A673 (cell line): Measurements from ENCODE around the gene PACSIN2.
A peak's percentile ranks its signal among the peaks of the same experiment; 100 is the strongest.

Experiments used
- EZH2 ChIP-seq: fragments of 200-600 bp; sonication (generic); IDR thresholded peaks from 2 replicates; pipeline ENCODE4 v1.6.1; 2017; ENCODE audit warnings: borderline replicate concordance, low read depth, mild to moderate bottlenecking, mixed read lengths, antibody characterized with exemption, low read length; ENCODE audit not compliant: poor library complexity, severe bottlenecking
- TF ChIP-seq, protein P1 (sequence below): fragments of 300-800, 200-600 bp; sonication (generic); conservative IDR thresholded peaks from 2 replicates; pipeline ENCODE4 v1.5.1; 2017; ENCODE audit warnings: low read depth, mild to moderate bottlenecking, antibody characterized with exemption, low read length, moderate library complexity, mixed read lengths

DNA sequence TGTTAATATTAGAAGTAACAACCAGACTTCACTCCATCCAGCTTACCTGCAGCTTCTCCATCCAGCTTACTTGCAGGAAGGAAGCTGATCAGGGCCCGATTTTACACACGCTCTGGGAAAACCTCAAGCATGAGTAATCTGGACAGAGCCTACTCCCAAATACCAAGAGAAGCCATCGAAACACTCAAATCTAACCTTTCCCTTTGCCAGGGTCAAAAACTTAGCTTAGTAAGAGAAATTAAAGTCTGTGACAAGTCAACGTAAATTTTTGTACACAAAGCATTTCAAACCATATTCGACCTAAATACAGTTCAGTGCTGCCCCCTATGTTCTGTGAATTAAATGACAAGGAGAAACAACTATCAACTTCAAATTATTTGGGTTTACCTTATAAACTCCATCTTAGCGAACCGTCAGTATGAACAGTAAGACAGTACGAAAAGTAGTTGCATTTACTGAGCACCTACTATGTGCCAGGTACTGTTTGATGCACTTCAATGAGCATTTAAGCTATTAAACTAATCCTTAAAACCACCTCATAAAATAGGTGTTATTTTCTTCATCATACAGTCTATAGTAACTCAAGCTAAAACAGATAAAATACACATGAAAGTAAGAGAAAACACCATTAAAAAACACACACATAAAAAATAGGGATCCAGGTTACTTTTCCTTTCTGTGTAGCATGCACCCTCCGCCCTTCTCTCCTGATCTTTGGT is 194.7 kb downstream of the PACSIN2 start:
- TF ChIP-seq, protein P1, sequence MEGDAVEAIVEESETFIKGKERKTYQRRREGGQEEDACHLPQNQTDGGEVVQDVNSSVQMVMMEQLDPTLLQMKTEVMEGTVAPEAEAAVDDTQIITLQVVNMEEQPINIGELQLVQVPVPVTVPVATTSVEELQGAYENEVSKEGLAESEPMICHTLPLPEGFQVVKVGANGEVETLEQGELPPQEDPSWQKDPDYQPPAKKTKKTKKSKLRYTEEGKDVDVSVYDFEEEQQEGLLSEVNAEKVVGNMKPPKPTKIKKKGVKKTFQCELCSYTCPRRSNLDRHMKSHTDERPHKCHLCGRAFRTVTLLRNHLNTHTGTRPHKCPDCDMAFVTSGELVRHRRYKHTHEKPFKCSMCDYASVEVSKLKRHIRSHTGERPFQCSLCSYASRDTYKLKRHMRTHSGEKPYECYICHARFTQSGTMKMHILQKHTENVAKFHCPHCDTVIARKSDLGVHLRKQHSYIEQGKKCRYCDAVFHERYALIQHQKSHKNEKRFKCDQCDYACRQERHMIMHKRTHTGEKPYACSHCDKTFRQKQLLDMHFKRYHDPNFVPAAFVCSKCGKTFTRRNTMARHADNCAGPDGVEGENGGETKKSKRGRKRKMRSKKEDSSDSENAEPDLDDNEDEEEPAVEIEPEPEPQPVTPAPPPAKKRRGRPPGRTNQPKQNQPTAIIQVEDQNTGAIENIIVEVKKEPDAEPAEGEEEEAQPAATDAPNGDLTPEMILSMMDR, result peak; percentile 62
- TF ChIP-seq EZH2, result no peak
